Measurements from ENCODE around the gene KLF15.
"Not testable (repeated sequence)": the region's sequence is repeated elsewhere in the genome, so short reads cannot be mapped to it uniquely, and the experiment has no call there.

KLF15 gene

DNA sequence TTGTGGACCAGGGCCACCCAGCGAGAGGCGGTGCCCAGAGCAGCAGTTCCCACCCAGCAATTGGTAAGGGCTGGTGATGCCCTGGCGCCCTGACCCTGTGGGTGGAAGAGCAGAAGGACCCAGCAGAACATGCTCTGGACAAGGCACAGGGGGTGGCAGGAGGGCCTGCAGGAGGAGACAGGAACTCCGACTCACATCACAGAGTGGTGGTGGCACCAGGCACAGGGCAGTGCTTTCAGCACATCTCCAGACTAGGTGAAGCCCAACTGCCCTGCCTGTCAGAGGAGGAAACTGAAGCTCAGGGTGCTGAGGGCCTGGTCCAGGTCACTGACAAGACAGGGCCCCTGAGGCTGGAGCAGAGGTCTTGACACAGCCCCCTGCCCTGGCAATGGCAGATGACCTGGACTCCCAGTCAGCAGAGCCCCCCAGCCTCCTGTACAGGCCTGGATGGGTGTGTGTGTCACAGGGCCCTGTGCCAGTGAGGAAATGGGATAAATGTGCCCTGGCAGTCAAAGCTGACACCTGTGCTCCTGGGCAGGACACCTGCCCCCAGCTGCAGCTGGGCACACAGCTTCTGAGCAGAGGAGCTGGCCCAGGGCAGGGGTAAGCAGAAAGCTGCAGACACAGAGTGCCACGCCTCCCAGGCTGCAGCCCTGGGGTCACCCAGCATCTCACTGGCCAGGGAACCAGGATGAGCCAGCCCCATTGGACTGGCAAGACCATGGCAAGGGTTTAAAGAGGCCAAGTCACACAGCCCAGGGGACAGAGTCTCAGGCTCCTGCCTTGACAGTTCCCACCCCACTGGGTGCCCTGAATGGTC, 11.4 kb downstream of the KLF15 start:
- DNase-seq: no peak

DNA sequence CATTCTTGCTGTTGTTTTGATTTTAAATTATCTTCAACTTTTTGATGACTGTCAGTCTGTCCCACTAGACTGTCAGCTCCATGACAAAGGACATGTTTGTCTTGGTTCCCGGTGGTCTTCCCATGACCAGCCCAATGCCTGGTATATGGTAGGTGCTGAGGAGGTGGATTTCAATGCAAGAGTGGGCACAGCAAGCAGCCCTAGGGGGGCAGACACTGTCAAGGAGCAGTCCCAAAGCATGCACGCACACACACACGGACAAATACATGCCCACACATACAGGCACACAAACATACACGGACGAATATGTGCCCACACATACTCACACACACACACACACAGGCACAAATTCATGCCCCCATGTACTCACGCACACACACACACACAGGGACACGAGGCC, 12.0 kb downstream of the KLF15 start:
- no peak for DNase-seq

DNA sequence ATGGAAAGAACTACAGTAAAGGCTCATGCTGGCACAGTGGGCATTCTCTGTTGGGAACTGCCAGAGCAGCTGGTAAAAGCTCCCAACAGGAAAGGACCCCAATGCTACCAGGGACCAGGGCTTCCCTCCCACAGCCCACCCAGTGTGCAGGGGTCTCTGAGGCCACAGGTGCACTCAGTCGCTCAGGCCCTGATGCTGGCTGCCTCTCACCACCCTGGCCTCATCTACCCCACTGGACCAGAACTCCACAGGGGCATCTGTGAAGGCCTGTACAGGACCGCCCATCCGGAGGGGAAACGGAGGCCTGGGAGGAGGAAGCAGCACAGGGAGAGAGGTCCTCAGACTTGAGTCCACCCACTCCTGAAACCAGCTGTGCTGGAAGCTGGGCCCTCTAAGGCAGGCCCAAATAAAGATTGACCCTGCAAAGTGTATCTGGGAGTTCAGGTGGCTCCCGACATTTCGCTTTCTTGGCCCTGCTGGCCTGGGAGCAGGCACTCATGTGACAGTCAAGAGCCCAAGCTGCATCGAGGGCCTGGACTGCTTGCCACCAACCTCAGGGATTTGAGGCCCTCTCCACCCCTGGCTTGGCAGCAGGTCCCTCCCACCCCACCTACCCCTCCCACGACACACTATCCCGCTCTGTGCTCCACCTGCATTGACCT, 12.7 kb downstream of the KLF15 start:
- DNase-seq: no peak

DNA sequence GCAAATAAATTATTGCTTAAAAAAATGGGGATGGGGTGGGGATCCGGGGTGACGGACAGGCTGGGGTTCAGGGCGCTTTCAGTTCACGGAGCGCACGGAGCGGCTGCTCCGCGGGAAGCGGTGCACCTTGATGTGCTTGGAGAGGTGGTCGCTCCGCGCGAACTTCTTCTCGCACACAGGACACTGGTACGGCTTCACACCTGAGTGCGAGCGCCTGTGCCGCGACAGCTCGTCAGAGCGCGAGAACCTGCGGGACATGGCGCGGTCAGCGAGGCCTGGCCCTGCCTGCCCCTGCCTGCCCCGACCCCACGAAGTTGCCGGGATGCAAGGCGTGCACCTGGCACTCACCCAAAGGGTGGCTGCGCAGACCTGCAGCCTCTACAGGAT, 13.6 kb downstream of the KLF15 start:
- no peak for DNase-seq

DNA sequence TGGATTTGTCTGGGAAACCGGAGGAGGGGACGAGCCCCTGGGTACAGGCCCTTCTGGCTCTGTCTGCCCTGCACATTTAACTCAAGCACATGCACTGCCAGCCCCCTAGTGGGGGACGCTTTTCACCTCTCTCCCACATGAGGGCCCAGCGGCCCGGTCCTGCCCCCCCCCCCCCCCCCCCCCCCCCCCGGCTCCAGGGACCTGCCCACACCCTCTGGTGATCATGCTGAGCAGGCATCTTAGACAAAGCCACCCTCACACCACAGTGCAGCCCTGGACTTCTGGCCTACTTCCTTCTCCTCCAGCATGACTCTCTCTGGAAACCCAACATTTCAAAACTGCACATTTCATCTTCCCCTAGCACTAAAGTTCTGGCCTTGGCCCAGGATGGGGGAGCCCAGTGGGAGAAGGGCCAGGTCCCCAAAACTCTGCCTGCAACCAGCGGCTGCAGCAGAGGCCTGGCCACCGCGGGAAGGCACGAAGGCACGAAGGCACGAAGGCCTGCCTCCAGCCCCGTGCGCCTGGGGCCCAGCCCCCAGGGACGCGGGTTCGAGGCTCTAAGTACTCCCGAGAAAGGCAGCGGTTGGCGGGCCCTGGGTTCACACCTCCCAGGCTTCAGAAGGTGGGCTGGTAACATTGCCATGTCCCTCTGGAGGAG, 14.1 kb downstream of the KLF15 start:
- no peak for DNase-seq

DNA sequence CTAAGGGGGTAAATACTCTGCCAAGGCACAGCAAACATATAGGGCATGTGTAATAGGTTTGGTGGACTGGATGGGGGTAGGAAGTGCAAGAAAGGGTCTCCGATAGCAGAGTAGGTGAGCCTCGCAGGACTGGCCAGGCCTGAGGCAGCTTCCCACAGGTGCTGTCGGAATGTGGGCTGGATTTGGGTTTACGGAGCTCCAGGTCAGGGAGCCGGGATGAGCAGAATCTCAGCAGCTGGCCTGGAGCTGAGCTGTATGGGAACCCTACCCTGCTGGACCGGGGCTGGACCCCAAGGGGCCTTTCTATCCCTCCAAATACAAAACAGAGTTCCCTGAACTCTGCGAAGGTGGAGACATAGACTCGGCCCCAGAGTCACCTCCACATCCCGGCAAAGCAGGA, 15.0 kb downstream of the KLF15 start:
- no peak for DNase-seq

DNA sequence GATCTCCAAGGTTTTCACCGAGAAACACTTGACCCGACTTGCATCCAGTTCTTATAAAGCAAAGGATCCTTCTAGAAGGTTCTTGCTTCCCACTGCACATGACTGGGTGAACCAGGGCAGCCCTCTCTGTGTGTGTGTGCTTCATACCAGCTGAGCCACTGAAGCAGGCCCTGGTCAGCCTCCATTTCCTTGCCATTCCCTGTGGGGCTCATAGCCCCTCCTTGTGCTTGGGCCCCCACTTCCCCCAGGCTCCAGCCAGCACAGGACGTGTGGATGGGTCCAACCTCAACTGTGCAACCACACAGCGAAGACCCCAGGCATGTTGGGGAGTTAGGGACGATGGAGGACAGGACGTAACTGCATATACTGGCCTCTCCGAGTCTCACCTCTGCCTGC, 15.5 kb downstream of the KLF15 start:
- no peak for DNase-seq

DNA sequence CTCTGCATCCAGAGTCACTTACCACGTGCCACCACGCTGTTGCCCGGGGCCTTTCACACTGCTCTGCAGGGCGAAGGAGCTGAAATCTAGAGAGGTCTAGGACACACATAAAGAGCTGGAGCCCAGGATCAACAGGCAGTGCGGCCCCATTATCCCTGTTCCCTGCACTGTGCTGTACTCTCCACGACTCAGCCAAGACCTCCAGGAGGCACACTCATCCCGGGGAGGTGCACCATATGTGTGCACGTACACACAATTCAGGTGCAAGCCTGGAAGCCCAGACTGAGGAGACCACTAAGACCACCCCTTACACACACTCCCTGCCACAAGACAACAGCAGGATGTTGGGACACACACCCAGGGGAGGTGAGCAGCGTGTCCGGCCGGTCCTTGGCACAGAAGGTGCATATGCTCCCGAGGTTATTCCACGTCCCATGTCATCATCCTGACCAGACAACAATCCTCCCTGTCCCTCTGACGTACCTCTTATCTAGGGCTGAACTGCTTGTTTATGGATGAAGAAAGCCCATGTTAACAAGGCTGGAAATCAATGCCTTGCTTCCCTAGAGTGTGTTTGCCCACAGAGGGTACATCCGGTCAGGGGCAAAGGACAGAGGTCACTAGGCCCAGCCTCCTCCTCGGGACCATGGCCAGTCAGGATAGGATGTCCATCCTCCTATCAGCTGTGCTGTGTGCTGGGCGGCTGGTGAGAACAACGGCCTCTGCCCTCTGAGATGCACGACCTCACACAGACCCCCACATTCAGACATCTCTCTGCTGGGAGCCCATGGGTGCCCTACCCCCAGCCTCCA, 16.1 kb downstream of the KLF15 start:
- DNase-seq: no peak

DNA sequence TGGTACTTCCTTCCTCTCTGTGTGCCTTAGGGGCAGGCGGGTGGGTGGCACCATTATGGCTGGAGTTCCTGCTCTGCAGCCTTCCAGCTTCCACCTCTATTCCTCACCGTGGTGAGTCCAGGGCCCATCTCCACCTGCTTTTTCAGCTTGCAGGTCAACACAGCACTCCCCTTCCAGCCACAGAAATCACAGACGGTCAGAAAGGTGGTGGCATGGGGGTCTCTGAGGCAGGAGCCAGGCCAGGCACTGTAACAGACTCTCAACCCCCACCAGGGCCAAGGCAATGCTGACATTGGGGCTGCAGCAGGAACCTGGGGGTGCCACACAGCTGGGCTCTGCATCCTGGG, 16.6 kb downstream of the KLF15 start:
- DNase-seq: no peak

DNA sequence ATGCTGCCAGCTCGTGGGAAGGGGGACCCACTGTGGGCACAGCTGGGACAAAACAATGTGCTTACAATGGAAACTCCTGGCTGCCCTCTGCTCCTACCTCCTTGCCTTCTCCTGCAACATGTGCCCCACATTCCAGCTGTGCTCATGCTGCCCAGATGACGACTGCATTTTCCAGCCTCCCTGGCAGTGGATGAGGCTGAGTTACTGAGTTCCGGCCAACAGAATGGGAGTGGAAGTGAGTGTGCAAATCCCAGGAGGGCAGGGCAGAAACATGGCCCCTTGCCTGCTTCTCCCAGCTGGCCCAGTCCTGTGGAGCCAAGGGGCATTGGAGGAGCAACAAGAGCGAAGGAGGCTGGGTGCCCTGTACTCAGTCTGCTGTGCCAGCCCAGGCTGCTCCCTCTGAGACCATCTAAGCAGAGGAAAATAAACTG, 17.1 kb downstream of the KLF15 start:
- DNase-seq: no peak

DNA sequence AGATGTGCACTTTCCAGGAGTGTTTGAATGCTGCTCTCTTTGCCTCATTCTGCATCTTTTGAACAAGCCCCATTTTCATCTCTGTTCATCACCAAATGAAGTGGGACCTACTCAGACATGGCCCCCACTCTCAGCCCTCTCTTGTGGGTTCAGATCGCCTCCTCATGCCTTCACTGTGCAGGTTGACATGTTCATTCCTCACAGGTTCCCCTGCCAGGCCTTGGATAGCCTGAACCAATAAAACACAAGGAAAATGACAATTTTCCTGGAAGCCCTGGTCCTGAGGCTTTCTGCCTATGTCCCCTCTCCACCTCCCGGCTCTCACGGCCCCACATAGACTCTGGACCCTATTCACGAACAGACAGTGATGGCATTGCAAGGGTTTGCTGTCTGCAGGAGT, 17.7 kb downstream of the KLF15 start:
- DNase-seq: no peak

DNA sequence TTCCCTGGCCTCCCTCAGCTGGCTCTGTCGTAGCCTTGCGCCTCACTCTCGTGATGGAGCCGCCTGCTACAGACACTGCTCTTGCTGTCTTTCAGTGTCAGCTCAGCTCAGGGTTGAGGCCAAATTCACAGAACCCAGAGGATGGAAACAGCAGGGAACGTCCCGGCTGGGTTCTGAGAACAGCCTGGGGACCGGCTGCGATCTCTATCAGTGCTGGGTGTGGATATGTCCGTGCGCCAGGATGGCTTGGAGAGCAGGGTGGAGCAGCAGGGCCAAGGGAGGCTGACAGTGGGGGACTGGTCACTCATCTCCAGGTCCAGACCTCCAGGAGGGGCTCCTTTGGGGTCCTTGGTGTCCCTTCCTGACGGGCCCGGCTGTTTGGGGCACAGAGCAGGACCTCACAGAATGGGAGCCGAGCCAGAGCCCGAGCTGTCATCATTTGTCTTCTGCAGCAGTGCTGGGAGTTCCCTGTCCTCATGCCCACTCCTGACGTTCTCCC, 18.4 kb downstream of the KLF15 start:
- DNase-seq: no peak

DNA sequence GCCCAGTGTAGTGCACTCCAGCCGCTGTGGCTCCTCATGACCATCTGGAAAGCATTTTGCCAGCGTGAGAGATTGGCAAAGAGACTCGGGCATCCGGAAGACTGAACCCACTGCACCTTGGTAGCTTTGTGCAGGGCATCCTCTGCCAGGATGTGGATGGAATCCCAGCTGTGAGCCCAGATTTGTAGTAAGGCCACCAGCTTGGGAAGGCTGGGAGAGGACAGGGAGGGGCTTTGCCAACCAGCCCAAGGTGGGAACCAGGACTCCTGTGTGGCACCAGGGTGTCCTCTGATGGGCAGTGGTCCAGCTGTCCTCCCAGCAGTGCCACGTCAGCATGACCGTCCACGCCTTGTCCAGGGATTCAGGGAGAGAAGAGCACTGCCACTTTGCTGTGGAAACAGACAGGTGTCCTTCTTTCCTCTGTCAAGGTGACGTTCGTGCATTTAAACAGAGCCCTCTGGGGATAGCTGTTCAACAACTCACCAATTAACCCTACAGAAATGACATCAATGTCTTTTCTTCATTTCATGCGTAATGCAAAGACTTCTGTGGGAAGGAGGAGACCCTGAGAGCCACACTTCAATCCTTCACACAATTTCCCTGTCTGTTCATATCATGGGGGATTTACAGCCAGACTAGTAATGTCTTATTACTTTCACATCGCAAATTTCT, 19.1 kb downstream of the KLF15 start:
- DNase-seq: no peak

DNA sequence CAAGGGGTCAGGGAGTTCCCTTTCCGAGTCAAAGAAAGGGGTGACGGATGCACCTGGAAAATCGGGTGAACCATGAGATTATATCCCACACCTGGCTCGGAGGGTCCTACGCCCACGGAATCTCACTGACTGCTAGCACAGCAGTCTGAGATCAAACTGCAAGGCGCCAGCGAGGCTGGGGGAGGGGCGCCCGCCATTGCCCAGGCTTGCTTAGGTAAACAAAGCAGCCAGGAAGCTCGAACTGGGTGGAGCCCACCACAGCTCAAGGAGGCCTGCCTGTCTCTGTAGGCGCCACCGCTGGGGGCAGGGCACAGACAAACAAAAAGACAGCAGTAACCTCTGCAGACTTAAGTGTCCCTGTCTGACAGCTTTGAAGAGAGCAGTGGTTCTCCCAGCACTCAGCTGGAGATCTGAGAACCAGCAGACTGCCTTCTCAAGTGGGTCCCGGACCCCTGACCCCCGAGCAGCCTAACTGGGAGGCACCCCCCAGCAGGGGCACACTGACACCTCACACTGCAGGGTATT, 25.3 kb downstream of the KLF15 start:
- not testable (repeated sequence) for DNase-seq

DNA sequence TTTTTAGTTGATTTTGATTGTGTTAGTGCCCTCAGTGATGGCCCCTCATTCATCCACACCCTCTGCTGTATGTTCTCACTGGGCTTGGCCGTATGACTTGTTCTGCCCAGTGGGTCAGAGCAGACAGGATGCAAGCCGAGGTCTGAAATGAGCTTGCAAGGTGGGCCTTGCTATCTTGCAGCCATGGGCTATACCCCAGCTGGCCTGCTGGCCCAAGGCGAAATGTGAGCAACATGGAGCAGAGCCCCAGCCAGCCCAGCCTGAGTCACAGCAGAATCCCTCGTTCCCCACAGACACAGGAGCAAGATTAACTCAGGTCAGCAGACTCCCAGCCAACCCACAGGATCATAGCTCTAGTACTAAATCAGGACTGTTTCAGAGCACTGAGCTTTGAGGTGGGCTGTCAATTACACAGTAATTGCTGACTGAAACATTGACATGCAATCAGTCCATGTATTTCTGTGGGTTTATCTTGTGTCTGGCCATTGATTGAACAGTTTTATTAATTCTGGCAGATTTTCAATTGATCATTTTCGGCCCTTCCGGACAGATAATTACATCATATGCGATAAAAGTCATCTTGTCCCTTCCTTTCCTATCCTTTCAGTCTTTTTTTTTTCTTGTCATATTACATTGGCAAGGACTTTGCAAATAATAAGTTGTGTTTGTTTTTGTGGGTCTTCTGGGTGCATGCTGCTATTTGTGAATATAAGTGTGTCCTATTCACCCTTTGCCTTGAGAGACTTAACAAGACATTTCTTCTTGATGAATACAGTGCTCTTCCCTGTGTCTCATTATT, 27.1 kb downstream of the KLF15 start:
- DNase-seq: no peak

DNA sequence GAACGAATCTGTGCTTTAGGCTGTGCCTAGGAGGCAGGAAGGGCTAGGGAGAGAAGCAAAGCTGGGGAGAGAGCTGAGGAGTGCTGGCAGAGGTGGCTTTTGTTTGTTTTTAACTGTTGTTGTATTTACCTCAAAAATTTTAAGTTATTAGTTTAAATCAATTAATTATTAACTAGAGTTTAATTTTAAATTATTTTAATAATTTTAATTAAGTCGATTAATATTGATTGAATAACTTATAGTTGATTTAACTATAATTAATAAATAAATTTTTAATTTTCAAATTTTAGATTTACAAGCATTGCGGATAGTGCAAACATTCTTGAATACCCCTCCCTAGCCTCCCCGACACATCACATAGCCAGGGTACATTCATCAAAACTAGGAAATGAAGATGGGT, 30.6 kb downstream of the KLF15 start:
- no peak for DNase-seq

DNA sequence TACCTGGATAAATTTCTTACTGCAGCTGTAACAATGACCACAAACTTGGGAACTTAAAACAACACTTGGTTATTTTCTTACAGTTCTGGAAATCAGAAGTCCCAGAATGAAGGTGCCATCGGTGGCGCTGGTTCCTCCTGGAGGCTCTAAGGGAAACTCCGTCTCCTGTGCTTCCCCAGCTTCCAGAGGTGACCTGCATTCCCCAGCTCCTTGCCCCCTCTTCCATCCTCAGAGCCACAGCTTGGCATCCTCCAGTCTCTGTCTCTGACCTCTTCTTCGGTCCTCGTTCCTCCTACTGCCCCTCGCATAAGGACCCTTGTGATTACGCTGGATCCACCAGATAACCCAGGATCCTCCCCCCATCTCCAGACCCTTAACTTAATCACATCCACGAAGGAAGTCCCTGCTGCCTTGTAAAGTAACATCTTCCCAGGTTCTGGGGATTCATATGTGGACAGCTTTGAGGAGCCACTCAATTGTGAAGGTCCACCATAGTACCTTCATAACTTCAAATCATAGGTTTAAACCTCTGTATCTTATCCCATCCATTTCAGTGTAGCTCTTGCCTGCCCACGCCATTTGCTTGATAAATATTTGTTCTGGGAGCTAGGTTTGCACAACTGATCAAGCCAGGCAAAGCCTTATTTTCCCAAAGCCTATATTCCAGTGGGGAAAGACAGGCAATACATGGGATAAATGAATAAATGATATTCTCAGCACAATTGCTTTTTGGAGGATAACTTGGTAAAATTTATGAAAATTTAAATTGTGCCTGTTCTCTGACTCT, 34.8 kb downstream of the KLF15 start:
- DNase-seq: no peak

DNA sequence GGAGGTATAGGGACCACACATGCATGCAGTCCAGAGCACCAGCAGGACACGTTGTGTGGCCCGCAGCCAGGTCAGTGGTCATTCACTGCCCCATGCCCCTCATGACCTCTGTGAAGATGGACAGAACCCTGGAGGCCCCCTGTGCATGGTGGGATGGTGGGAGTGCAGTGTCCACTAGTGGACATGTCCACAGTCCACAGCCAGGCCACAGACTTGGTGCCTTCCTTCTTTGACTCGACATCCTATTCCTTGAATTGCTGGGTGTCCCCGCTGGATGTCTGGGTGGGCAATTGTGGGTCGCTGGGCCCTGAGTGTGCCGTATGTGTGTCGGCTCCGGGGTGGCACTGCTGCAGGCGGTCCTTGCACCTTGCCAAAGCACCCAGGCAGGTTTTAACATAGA, 35.7 kb downstream of the KLF15 start:
- DNase-seq: no peak

DNA sequence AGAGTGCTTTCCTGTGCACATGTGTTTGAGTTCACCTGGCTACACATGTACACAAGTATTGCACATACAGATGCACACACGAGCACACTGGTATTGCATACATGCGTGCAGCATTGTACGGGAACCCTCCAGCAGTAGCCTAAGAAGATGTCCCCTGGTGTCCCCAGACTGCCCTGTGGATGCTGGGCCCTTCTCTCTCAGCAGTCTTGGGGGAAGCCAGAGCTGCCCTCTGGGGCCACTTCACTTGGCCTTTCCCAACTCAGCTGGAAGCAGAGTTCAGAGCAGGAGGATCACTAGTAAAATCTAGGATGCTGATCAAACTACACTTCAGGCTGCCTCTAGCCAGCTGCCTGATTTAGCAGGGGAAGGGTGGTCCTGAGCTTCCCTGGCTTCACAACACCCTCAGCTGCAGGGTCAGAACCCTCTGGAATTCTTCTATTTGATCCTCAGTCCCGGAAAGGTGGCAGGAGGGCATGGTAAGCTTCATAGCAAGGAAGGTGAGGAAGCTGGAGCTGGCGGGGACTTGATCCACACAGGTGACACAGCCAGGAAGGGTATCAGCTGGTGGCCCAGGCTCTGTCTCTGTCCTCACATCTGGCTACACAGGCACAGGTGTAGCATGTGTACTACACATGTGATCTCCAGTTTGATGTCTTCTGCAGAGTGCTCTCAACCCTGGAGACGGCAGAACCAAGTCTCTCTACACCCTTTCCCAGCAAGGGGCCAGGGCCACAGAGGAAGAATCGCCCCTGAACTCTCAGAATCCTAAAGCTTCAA, 36.5 kb downstream of the KLF15 start:
- DNase-seq: no peak

Measured in central memory CD4-positive, alpha-beta T cell (primary cell).